HL-60/S4 treated with phorbol 12-myristate 13-acetate at 8.2 ng/mL for 4 days and 3 days (cell line): ENCODE data around the gene ZNF771.
"Not testable (repeated sequence)": the region's sequence is repeated elsewhere in the genome, so short reads cannot be mapped to it uniquely, and the experiment has no call there.

Source experiments
- in situ Hi-C: fragments of 300-500 bp; cut with MboI; formaldehyde crosslinking; loops from 2 replicates; pipeline ENCODE4 v1.15.0; 2022; ENCODE audit warnings: low sequenced_read_pairs

The ZNF771 gene

DNA sequence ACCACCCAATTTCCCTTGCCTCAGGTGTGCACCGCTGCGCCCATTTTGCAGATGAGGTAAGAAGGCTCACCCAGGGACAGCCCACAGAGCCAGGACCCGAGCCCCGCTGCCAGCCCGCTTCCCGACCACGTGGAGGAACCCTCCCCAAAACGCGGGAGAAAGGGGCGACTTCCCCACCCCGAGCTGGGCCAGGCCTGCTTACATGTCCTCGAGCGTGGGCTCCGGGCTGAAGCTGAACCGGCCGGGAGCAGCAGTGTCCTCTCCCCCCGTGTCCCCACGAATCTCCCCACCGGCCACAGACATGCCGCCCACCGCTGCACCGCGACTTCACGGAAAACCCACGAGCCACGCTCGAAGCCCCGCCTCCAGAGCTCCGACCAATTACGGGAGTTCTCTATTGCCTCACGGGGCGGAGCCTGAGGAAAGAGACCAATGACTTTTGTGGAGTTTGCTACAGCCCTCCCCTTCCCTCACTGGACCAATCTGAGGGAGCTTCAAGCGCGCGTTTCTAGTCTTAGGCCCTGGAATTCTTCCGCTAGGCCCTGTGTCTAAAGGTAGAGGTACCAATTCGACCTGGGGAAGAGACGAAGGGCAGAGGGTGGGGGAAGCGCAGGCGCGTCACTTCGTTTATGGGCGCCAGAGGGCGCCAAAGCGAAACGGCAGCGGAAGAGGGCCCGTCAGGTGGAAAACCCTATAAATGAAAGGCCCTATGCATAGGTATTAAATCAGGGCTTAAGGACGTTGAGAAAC is 22.4 kb downstream of the ZNF771 start, which contains the start of gene DCTPP1:
TSS of gene DCTPP1 (minus strand) at position 353 of the 750 bp plus-strand sequence. CDS start at position 303, 50 bp downstream.
- in situ Hi-C loops = loop anchor here (10.0 kb wide), 1 partner anchor 95 kb away; the partner anchor contains the start of gene ZNF768

DNA sequence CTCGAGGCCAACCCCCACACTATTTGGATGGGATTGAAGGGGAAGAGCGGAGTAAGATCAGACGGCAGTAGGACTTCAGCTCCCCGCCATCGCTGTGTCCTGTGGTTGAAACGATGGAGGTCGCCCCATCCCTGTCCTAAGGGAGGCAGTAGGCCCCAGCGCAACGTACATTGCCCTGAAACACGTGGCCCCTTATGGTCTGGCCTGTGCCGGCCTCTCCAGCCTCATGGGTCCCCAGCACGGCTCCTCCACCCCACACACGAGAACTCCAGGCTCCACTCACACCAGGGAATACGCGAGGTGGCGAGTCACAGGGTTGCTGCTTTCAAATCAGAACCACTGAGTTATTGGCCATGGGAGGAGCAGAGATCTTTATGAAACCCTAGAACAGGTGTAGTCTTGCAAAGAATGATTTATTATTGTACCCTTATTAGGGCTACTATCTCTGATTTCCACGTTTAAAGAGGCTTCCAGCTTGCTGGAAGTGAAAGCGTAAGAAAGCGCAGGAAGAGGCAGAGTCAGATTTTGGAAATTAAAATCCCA is 23.1 kb downstream of the ZNF771 start:
- in situ Hi-C loops = loop anchor here (10.0 kb wide), 1 partner anchor 94 kb away; the partner anchor contains the start of gene ZNF768

DNA sequence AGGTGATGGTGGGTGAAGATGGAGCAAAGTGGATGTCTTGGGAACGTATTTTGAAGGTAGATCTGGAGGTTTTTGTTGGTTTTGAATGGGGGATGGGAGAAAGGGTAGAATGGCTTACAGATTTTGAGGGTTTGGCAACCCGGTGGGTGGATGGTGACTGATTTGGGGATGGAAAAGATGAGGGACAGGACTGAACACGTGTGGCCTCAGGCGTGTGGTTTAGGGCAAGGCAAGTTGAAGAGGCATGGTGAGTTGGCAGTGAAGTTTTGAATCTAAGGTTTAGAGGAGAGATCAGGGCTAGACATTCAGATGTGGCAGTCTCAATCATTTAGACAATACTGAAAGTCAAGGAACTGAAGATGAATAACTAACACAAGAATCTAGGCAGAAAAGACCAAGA is 27.4 kb downstream of the ZNF771 start:
- in situ Hi-C loops = loop anchor here (10.0 kb wide), 1 partner anchor 90 kb away; the partner anchor contains the start of gene ZNF768

DNA sequence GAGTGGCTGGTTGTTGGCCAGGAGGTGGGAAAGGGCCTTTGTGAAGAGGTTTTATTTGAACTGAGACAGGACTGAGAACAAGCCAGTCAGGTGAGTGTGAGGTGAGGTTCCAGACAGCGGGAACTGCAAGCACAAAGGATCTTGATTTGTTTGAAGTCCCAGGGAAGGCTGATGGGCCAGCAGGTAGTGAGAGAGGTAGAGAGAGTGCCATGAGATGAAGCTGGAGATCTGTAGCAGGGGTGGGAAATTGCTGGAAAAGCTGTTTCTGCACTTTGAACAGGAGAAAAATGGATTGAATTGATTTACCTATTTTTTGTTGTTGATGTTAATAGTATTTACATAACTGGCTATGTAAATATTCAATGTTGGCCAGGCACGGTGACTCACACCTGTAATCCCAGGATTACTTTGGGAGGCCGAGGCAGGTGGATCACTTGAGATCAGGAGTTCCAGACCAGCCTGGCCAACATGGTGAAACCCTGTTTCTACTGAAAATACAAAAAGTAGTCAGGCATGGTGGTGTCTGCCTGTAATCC is 30.2 kb downstream of the ZNF771 start:
- in situ Hi-C loops = loop anchor here (10.0 kb wide), 1 partner anchor 87 kb away; the partner anchor contains the start of gene ZNF768

DNA sequence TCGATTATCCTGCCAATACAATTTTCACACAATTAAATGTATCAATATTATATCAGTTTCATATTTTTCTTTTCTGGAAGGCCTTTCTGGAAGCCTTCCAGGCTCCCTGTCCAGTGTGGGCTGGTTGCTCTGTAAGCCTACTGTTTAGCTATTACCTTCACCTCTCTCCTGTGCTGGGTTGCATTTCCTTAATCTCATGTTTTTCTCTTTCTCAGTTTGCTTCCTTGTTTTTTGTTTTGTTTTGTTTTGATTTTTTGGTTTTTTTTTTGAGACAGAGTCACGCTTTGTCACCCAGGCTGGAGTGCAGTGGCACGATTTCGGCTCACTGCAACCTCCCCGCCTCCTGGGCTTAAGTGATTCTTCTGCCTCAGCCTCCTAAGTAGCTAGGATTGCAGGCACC is 31.4 kb downstream of the ZNF771 start:
- in situ Hi-C loops = loop anchor here (10.0 kb wide), 1 partner anchor 86 kb away; the partner anchor contains the start of gene ZNF768

DNA sequence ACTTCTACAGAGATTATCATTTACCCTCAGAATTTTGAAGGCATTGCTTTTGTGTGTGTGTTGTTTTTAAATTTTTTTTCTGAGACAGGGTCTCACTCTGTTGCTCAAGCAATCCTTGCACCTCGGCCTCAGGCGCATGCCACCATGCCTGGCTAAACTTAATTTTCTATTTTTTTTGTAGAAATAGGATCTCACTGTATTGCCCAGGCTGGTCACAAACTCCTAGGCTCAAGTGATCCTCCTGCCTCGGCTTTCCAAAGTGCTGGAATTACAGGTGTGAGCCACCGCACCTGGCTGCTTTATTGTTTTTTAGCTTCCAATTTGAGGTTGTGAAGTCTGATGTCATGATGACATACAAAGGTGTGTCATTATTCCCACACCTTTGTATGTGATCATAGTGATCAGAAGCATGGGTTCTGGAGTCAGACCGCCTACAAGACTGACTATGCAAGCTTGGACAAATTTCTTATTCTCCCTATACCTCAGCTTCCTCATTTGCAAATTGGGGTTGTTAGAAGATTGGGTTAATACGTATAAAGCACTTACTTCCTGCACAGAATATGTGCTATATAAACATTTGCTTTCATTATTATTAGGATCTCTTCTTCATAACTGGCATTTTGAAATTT is 32.4 kb downstream of the ZNF771 start:
- in situ Hi-C loops = loop anchor here (10.0 kb wide), 3 partner anchors 55 to 165 kb away; partner anchors contain the start of gene ZNF768

DNA sequence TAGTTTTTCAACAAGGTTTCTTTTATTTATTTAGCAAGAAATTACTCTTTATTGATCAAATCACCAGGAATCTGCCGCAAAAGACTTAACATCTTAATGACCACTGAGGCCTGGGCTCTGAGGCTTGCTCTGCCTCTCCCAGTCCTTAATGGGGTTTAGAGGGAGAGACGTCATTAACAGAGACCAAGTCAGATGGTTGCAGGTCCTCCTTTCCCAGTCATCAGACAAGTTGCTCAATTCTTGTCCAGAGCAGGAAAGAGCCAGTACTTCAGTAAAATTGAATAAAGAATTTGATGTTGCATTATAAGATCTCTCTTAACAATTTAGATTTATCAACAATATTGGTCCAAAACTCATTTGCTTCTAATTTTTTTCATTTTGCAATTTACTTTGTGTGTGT is 36.2 kb downstream of the ZNF771 start:
- in situ Hi-C loops = loop anchor here (10.0 kb wide), 2 partner anchors 51 to 161 kb away; no protein-coding TSS in a partner anchor

DNA sequence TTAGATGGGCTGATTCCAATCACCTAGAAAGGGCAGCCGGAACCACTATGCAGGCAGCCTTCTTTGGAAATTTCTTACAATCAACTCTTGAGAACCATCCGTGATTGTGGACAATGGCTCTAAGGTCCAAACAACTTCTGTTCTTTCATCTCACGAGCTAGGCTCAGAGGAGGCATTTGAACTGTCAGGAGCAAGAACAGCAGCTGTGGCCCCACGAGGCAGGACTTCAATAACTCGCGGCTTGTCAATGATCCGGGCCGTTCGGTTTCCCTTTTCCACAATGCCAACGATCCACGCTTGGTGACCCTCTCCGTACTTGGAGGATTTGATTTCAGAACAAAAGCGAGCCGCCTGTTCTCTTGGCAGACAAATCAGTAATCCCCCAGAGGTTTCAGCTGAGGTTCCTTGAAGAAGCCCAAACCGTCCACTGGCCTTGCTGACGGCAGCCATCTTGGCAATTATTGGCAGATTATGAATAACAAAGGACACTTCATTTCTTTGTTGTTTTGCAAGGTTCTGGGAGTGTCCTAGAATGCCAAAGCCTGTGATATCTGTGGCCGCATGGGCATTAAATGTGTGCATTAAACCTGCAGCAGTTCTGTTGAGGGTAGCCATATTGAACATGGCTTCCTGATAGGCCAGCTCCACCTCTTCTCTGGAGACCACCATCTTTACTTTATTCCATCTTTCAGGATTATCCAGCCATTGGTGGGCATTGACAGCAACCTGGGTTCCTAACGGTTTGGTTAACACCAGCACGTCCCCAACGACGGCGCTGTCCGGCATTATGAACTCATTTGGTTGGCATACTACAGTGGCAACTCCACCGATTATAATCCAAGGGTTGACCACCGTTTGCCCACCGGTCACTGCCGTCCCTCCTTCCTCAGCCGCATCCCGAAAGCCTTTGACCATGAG is 37.1 kb downstream of the ZNF771 start:
- in situ Hi-C loops = loop anchor here (10.0 kb wide), 2 partner anchors 50 to 160 kb away; no protein-coding TSS in a partner anchor

DNA sequence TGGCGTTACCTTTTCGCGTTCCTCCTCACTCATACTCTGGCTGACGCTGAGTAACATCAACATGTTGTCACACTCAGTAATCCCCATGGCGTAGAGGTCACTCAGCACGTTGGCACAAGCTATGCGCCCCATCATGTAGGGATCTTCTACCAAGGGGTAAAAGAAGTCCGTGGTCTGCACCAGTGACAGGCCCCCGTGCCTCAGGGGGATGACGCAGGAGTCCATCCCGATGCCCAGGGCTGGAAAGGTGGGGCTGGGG is 37.7 kb downstream of the ZNF771 start:
- in situ Hi-C loops = loop anchor here (10.0 kb wide), 2 partner anchors 50 to 160 kb away; no protein-coding TSS in a partner anchor

DNA sequence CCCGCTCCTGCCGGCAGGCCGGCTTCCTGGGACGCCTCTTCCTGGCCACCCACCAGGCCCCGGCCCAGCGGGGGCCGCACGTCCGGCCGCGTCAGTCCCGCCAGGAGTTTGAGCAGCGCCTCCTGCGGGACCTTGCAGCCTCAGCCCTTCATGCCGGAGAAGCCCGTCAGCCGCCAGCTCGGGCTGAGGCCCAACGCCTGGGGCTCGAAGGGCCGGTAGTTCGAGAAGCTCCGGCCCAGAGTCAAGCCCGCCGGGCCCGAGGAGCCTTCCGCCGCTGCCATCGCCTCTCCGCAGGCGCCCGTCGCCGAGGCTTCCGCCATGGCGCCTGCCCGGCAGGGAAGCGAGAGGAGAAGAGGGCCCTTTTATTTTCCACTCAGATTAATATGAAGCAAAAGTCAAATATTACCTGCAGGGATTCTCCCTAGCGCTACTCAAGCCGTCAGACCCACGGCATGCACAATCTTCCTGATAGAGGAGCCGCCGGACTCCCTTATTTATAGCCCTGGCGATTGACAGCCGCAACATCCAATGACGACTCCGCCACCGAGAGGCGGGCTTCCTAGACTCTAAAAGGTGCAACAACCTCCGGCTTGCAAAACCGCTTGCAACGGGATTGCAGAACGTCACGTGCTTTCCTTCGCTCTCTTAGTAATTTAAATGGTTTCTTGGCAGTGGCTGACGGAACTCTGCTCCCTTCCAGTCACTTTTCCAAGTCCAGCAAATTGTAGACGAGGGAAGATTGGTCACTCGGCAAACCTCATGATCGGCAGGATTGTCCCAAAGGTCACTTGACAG is 38.2 kb downstream of the ZNF771 start, which contains the start of gene SEPHS2:
TSS of gene SEPHS2 (minus strand) at position 467 of the 795 bp plus-strand sequence. CDS start at position 320, 147 bp downstream.
- in situ Hi-C loops = loop anchor here (10.0 kb wide), 2 partner anchors 49 to 159 kb away; no protein-coding TSS in a partner anchor

DNA sequence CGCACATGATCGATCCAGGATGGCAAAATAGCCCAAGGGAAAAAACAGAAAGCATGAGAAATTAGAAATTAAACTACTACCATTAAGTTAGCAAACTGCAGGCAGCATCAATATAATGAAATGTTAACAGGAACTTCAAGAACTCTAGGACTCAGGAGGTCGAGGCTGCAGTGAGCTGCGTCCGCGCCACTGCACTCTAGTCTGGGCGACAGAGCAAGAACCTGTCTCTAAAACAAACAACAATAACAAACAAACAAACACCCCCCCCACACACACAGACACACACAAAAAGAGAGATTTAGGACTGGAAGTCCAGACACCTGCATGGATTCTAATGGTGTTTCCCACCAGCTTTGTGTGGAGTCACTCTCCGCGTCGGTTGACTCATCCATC is 38.8 kb downstream of the ZNF771 start:
- in situ Hi-C loops = loop anchor here (10.0 kb wide), 2 partner anchors 49 to 159 kb away; no protein-coding TSS in a partner anchor

DNA sequence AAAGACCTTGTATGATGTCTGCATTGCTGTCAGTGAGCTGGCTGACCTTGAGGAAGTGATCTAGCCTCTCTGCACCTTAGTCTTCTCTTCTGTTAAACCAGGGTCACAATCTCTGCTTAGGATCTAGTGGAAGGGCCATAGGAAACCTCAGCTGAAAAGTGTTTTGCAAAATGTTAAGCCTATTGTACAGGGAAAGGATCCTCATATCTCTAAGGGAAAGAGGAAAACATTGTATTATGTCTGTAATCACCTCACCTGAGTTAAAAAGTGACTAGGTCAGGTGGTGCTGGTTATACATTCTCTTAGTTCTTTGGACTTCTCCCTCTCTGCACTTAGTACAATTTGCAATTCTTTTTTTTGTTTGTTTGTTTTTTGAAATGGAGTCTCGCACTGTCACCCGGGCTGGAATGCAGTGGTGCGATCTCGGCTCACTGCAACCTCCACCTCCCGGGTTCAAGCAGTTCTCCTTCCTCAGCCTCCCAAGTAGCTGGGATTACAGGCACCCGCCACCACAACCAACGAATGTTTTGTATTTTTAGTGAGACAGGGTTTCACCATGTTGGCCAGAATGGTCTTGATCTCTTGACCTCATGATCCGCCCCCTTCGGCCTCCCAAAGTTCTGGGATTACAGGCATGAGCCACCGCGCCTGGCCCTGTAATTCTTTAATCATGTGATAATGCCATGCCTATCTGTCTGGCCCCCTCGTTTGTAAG is 40.3 kb downstream of the ZNF771 start:
- in situ Hi-C loops = loop anchor here (10.0 kb wide), 2 partner anchors 47 to 157 kb away; no protein-coding TSS in a partner anchor

DNA sequence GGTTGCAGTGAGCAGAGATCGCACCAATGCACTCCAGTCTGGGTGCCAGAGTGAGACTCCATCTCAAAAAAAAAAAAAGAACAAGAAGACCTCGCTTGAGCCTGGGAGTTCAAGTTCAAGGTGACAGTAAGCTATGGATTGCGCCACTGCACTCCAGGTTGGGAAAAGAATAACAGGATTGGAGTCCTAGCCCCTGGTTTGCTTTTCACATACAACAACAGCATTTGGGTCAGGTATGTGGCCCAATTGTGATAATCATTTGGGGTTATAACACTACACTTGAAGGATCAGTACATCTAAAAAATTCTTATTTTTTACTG is 41.7 kb downstream of the ZNF771 start:
- in situ Hi-C loops = loop anchor here (10.0 kb wide), 2 partner anchors 46 to 156 kb away; no protein-coding TSS in a partner anchor

DNA sequence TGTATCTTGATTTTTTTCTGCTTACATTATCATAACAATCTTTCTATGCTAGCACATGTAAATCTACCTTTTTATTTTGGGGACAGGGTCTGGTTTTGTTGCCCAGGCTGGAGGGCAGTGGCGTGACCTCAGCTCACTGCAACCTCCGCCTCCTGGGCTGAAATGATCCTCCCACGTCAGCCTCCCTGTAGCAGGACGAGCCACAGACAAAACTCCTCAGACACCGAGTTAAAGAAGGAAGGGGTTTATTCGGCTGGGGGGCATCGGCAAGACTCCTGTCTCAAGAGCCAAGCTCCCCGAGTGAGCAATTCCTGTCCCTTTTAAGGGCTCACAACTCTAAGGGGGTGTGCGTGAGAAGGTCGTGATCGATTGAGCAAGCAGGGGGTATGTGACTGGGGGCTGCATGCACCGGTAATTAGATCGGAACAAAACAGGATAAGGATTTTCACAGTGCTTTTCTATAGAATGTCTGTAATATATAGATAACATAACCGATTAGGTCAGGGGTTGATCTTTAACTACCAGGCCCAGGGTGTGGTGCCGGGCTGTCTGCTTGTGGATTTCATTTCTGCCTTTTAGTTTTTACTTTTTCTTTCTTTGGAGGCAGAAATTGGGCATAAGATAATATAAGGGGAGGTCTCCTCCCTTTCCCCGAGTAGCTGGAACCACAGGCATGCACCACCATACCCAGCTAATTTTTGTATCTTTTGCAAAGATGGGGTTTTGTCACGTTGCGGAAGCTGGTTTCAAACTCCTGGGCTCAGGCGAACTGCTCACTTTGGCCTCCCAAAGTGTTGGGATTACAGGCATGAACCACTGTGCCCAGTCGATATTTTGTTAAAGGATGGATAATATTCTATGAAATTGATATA is 45.5 kb downstream of the ZNF771 start:
- in situ Hi-C loops = not testable (repeated sequence)

DNA sequence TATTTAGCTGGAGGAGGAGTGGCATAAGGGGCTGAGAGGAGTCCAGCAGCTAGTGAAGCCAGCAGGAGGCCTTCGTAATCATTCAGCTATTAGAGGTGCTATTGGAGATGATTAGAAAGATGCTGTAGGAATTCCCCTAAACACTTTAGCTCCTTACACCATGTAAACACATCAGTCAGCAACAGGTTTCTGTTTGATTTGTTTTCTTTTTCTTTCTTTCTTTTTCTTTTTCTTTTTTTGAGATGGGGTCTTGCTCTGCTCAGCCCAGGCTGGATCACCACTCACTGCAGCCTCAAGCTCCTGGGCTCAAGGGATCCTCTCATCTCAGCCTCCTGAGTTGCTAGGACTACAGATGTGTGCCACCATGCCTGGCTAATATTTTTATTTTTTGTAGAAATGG is 48.9 kb downstream of the ZNF771 start:
- in situ Hi-C loops = no loop called here

DNA sequence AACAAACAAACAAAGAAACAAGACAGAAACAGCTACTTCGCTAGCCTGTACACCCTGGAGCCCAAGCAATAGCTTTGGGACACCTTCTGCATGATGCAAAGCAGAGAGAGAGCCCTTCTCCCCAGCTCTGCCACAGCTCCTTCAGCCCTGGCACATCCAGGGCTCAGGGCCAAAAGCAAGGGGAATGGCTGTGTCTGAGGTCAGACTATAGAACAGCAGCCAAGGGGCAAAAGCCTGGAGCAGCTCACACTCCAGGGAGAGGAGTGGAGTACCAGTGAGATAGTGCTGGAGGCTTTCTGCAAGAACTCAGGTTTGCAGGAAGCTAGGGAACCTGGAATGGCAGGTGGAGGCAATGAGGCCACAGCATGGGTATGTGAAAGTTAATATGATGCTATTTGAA is 49.9 kb downstream of the ZNF771 start:
- in situ Hi-C loops = no loop called here

DNA sequence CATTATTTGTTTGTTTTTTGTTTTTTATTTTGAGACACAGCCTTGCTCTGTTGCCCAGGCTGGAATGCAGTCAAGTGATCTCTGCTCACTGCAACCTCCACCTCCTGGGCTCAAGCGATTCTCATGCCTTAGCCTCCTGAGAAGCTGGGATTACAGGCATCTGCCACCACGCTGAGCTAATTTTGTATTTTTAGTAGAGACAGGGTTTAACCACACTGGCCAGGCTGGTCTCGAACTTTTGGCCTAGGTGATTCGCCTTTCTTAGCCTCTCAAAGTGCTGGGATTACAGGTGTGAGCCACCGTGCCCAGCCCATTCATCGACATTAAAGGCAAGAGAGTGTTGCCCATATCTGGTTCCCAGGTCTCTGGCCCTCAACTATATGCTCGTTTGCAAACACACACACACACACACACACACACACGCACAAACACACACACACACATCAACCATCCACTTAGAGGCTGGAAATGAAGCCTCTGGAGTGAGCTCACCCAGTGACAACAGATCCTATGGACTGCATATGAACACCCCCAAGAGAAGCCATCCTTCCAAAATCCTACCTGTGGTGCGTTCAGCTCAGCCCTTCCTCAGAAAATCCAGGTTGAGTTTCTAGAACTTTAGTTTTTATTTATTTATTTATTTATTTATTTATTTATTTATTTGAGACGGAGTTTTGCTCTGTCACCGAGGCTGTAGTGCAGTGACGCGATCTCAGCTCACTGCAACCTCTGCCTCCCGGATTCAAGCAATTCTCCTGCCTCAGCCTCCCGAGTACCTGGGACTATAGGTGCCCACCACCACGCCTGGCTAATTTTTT is 50.5 kb downstream of the ZNF771 start:
- in situ Hi-C loops = no loop called here
